GM19351 (cell line): ENCODE data around the gene VOPP1.
"Not testable (repeated sequence)": the region's sequence is repeated elsewhere in the genome, so short reads cannot be mapped to it uniquely, and the experiment has no call there.

Experiments used
- ATAC-seq: cut with Tn5 transposase; IDR thresholded peaks from one replicate; pipeline ENCODE4 v1.9.1; 2021; ENCODE audit warnings: mild to moderate bottlenecking, moderate library complexity; ENCODE audit not compliant: unreplicated experiment

The VOPP1 gene

DNA sequence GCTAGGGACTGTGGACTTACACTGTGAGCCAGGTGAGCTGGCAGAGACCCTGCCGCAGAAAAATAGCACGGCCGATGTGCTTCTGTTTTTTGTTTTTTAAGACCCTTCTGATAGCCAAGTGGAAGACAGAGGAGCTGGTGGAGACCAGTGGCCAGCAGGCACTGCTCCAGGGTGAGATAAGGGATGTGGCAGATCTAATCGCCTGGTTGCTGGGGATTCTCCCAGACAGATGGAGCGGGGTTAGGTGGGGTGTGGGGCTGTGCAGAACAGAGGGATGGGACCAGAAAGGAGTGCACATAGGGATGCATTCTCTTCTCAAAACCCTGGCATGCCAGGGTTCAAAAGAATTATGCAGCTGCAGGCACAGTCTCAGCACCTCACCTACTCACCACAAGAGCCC lies 82.2 kb downstream of the VOPP1 start:
- no peak for ATAC-seq

- no peak for ATAC-seq
These were observed 82.8 kb downstream of the VOPP1 start for GRCh38 chr7:55489552-55489951.

DNA sequence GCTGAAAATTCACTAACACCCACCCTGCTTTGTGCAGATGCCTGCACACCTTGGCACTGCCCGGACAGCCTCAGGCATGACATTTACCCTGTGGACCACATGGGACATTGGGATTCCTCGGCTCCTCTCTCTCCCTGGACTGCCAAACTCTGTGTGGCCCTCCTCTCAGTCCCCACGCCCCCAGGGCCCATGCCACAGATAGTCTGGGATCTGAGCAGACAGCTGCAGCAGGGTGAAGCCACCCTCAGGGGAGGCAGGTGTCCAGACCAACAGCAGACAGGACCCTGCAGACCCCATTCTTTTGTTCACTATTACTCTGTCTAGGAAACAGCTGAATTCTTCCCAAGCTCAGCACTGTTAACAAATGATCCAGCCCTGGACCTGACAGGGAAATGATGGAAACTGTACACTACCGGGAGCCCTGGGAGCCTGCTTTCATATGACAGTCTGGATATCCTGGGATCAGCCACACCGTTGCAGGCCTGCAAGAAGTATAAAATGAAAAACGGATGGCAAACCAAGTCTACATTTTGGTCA lies 83.4 kb downstream of the VOPP1 start:
- ATAC-seq: no peak

DNA sequence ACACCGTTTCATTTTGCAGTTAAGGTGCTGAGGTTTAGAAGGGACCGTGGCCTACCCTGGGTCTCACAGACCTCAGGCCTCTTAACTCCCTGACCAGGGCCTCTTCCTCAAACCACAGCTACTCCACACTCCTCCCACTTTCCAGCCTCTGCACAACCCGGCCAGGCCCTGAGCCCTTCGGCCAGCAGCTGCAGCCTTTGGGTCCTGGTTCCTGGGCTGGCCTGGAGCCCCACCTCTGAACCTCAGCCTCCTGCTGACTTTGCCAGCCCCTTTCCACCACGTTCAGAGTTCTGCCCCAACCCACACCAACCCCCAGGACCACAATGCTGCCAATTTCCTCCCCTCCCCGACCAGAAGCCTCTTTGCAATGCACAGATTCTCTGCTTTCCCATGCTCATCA lies 84.1 kb downstream of the VOPP1 start:
- ATAC-seq: no peak

GRCh38 chr7:55486991-55487390 lies 85.3 kb downstream of the VOPP1 start:
- no peak for ATAC-seq

- no peak for ATAC-seq
These were observed 86.1 kb downstream of the VOPP1 start for GRCh38 chr7:55486192-55486590.

GRCh38 chr7:55485501-55486191 lies 86.7 kb downstream of the VOPP1 start:
- ATAC-seq: no peak

GRCh38 chr7:55484834-55485233 lies 87.5 kb downstream of the VOPP1 start:
- no peak for ATAC-seq

DNA sequence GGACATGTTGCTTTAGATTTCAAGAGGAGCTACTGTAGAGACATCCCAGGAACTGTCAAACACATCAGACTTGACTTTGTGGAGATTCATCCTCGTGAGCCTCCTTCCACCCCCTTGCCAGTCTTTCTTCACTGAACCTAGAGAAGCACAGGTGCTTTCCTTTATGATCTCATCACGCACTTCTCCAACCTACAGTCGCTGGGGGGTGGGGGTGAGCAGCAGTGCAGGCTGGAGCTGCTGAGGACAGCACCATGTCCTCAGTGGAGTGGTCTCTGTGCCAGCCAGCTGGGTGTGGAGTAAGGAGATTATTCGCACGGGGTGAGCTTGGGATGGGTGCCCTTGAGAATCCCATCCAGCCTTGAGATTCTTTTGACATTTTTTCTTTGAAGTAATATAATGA lies 88.1 kb downstream of the VOPP1 start:
- ATAC-seq: no peak

GRCh38 chr7:55483046-55483445 lies 89.3 kb downstream of the VOPP1 start:
- no peak for ATAC-seq

GRCh38 chr7:55481155-55481554 lies 91.1 kb downstream of the VOPP1 start:
- ATAC-seq: no peak

DNA sequence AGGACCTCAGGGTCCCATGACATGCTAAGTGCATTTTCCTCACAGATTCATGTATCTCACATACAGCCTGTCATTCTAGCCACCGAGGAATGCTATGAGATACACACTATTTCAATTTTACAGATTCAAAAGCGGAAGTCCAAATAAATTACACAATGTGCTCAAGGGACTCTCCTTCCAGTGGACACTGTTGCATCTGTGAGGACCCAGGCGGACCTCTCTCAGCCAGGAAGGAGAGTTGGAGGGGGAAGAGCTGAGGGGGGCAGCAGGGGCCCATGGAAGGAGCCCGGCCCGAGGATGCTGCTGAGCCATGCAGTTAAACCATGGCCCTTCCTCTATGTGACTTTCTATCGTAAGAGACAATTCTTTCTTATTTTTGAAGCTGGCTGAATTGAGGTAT lies 93.6 kb downstream of the VOPP1 start:
- no peak for ATAC-seq

DNA sequence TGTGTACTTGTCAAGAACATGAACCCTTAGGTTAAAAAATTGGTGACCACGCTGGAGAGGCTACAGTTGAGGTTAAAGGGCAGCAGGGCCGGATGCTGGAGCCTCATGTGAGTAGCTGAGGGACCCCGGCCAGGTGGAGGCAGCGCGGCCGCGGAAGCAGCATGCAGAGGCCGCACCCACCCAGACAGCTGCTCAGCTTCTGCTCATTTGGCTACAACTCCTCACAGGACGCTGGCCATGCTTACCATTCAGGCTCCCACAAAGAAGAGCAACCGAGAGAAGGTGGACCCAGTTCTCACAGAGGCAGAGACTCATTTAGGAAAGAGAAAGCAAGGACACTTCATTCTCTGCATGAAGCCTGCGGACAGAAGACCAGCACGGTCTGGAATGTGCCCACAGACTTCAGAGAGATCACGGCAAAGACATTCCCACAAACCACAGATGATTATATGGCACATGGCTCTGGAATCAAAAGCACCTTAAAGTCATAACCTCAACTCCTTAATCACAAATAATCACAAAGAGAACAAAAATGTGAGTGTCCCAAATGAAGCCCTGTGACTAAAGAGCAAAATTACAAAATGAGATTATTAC lies 94.4 kb downstream of the VOPP1 start:
- no peak for ATAC-seq

DNA sequence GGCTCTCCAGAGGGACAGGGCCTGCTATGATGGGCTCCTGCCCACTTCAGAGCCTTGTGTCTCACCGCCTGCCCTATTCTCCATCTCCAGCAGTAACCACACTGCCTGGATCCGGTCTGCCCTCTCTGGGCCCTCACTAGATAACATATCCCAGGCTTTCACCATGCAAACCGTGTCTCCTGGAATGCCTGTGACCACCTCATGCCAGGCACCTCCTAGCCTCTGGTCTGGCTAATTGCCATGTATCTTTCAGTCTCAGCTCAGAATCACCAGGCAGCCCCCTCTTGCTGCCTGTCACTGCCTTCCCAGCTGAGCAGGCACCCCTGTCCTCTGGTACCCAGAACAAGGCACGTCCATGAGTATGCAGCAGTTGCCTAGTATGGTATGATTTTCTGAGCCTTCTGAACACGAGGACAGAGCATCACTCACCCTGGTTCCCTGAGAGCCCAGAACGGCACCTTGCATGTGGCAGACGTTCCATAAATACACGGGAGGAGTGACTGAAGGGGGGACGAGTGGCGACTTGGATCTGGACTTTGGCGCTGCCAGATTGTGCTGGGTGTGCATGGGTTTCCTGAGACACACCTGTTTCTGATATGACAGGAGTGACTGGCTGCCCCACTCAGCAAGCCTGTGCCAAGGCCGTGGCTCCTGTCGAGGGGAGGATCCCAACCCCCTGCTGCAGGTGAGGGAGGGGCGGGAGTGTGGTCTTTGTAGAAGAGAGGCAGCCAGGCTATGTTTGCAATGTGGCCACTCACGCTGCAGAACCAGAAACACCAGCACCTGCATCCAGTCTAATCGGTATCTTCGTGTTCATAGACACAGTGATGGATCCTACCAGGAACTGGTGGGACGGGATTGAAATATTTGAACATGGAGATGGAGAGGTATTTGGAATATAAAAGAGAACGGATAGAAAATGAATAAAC lies 95.2 kb downstream of the VOPP1 start:
- ATAC-seq: no peak

- no peak for ATAC-seq
These were observed 96.2 kb downstream of the VOPP1 start for GRCh38 chr7:55475855-55476803.

DNA sequence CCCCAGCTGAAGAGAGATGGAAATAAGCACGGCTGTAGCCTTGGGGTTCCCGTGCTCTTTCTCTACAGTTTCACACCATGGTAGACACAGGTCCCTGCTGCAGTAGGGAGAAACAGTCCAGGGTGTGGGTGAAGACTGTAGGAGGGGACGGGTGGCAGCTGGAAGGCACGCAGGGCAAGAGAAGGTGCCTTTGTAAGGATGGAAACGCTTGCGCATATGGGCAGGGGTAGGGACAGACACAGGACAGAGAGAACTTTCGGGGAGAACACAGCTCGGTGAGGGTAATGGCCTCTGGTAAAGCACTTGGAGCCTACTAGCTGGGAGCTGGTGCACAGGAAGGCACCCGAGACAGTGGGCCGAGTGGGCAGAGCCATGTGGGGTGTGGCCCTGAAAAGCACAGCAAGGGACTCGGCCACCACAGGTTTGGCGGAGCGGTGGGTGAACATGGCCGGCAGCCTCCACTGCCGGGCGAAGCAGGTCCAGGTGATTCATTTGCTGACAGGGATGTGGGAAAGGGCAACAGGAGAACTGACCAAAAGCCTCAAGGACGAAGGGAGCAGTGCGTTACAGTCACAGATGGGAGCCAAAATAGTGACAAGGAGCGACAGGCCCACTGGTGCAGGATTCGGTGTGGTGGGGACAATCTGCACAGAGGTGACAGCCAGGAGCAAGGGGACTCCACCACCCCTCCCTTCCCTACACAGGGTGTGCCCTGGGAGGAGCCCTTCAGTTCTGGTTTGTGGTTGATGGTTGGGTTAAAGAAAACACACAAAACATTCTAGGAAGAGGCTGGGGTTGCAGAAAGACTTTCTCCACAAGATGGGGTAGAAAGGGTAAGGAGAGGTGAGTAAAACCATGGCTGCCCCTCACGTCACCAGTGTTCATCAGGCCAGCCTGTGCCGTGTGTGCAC lies 97.1 kb downstream of the VOPP1 start:
- ATAC-seq: no peak

GRCh38 chr7:55473932-55474331 lies 98.4 kb downstream of the VOPP1 start:
- ATAC-seq: no peak

DNA sequence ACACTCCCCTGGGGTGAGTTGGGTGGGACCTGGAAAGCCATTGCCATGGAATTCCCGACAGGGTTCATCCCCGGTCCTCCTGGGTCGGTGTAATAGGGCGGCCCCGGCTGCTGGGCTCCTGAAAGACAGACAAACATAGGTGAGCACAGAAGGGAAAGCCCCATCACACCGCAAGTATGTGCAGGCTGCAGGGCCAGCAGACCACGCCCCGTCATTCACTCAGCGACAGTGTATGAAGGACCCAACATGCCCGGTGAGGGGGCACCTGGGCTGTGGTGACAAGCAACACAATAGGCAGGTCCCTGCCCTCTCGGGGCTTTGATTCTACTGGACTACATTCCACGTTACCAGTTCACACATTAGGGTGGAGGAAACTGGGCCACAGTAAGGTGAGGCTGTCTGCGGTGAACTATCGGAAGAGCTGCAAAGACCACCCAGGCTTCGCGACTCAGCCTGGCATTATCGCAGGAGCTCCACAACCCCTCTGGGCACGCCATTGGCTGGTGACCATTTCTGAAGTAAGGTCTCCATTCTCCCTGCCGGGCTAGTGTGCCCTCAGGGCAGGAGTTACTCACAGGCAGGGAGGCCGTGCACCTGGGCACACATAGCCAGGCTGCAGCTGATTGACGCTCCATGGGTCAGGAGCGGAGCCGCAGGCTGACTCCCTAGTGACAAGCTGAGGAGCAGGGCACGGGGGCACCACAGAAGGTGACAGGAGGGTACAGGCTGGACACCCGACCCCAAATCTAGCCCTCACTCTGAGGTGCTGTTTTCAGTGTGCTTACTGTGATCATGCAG lies 99.2 kb downstream of the VOPP1 start:
- ATAC-seq: no peak

DNA sequence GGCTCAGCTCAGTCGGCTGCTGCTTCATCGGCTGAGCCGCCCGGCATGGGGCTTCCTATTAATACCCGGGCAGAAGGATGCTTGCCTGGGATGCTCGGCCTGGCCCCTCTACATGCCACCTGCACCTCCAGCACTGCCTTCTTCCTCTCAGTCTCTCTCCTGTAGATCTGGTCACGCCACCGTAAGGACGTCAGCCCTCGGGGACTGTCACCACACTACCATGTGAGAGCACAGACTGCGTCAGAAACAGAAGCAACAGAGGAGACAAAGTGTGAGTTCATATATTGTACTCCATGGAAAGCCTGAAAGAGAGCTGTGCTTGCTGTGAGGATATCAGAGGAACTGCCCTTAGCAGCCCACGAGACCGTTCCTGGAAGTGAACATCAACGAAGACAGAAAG lies 99.9 kb downstream of the VOPP1 start:
- not testable (repeated sequence) for ATAC-seq
